ENCODE data around the gene WDHD1.

- TF ChIP-seq CTCF (IDR thresholded peaks at IDR 0.05) (no peak), POLR2A (IDR thresholded peaks at IDR 0.05) (no peak), EP300 (IDR thresholded peaks at IDR 0.05) (no peak)
Measured at GRCh38 chr14:54979039-54979438, 47.9 kb downstream of the WDHD1 start.

Measured in upper lobe of left lung (tissue), 4 donors.